SK-N-SH treated with all-trans-retinoic acid at 6 μM for 48 hours (cell line): ENCODE results near the gene RAD51AP1.

Experiments
- BACH2 ChIP-seq: fragments of 250-450 bp; sonication (Bioruptor Pico); IDR thresholded peaks from 2 replicates; pipeline ENCODE4 v1.9.0; 2021; ENCODE audit warnings: mild to moderate bottlenecking, borderline replicate concordance
- CSDC2 ChIP-seq: fragments of 250-450 bp; sonication (Bioruptor Pico); IDR thresholded peaks from 2 replicates; pipeline ENCODE4 v1.5.0; 2020; ENCODE audit warnings: mild to moderate bottlenecking, moderate library complexity
- GLIS3 ChIP-seq: fragments of 250-450 bp; sonication (Bioruptor Pico); IDR thresholded peaks from 2 replicates; pipeline ENCODE4 v1.5.0; 2020; ENCODE audit warnings: mild to moderate bottlenecking, moderate library complexity
- OSR1 ChIP-seq: fragments of 250-450 bp; sonication (Bioruptor Pico); IDR thresholded peaks from 2 replicates; pipeline ENCODE4 v1.8.0; 2022; ENCODE audit warnings: moderate library complexity, mild to moderate bottlenecking, inconsistent platforms
- ZFP30 ChIP-seq: fragments of 450-650 bp; formaldehyde crosslinking; IDR thresholded peaks from 2 replicates; pipeline ENCODE4 v1.5.0; 2022; ENCODE audit warnings: mild to moderate bottlenecking, moderate library complexity
- ZNF565 ChIP-seq: fragments of 450-650 bp; formaldehyde crosslinking; conservative IDR thresholded peaks from 2 replicates; pipeline ENCODE4 v1.5.0; 2020; ENCODE audit warnings: low read depth, mild to moderate bottlenecking, moderate library complexity

DNA sequence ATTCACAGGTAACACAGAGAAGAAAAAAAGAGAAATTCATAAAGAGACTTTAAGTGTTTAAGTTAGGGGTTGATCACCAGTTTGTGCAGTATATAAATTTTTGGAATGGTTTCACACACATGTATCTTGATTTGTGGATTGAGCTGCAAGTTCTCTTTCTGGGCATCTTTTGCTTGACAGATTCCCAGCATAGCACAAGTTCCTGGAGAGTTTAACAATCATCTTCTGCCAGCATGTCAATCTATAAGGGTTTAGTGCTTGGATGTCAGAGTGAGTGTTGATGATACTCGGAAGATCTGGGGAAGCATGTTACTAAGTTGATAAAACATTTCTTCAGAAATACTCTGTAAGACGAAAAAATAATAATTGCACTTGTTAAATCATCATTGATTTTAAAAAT, 49.1 kb upstream of the RAD51AP1 start:
- TF ChIP-seq ZFP30, result no peak
- no peak for TF ChIP-seq CSDC2
- TF ChIP-seq OSR1 (CRISPR knock-in tag), result no peak
- TF ChIP-seq ZNF565, result no peak
- no peak for TF ChIP-seq GLIS3
- TF ChIP-seq BACH2 (CRISPR knock-in tag), result no peak
